Memory B cell (primary cell): ENCODE measurements around the gene APLNR.

ENCODE experiments used
- ATAC-seq: fragments of 150-1000 bp; cut with Tn5 transposase; 2 replicates; pipeline ENCODE4 v1.10.0; 2021; ENCODE audit warnings: low read depth, mild to moderate bottlenecking, moderate library complexity
- DNase-seq, 2 donors: peaks; one replicate each; pipeline ENCODE4 v3.0.0; 2022; ENCODE audit warnings: low spot score in 2 of 2
- H3K27ac Mint-ChIP-seq: one replicate; pipeline ENCODE4 v1.8.0; 2022; ENCODE audit warnings: mild to moderate bottlenecking, moderate library complexity, mixed read lengths
- H3K27me3 Mint-ChIP-seq: one replicate; pipeline ENCODE4 v1.8.0; 2022; ENCODE audit warnings: mixed read lengths
- H3K36me3 Mint-ChIP-seq: one replicate; pipeline ENCODE4 v1.8.0; 2022; ENCODE audit warnings: mild to moderate bottlenecking, mixed read lengths
- H3K4me1 Mint-ChIP-seq: one replicate; pipeline ENCODE4 v1.8.0; 2022; ENCODE audit warnings: mixed read lengths
- H3K4me3 Mint-ChIP-seq: one replicate; pipeline ENCODE4 v1.8.0; 2022; ENCODE audit warnings: mild to moderate bottlenecking, moderate library complexity, mixed read lengths
- H3K9me3 Mint-ChIP-seq: one replicate; pipeline ENCODE4 v1.8.0; 2022; ENCODE audit warnings: mixed read lengths

Gene APLNR

GRCh38 chr11:57240007-57240406 lies 3.0 kb upstream of the APLNR start:
- Mint-ChIP-seq H3K9me3 (no peaks in the 10 kb centered on the region), H3K27me3 (peaks cover 18% of the 10 kb centered on the region), H3K36me3 (no peaks in the 10 kb centered on the region)

GRCh38 chr11:57239348-57239747 lies 2.3 kb upstream of the APLNR start:
- no peaks in the 10 kb centered on the region for H3K4me1 Mint-ChIP-seq
- no peak for ATAC-seq
- peaks cover 20% of the 10 kb centered on the region for H3K27me3 Mint-ChIP-seq
- no peak overlapping the region for H3K4me3 Mint-ChIP-seq
- H3K9me3 Mint-ChIP-seq, result no peaks in the 10 kb centered on the region
- no peak for DNase-seq
- H3K36me3 Mint-ChIP-seq, result no peaks in the 10 kb centered on the region
- no peak overlapping the region for H3K27ac Mint-ChIP-seq

More at GRCh38 chr11:57240007-57240406, 3.0 kb upstream of the APLNR start:
- Mint-ChIP-seq H3K4me3 (no peak overlapping the region), H3K27ac (no peak overlapping the region), H3K4me1 (peaks cover 4% of the 10 kb centered on the region)
- ATAC-seq (no peak), DNase-seq (no peak)

- peaks cover 9% of the 10 kb centered on the region for H3K4me1 Mint-ChIP-seq
- ATAC-seq (no peak), DNase-seq (no peak)
- no peaks in the 10 kb centered on the region for H3K9me3 Mint-ChIP-seq
- no peaks in the 10 kb centered on the region for H3K36me3 Mint-ChIP-seq
- no peak overlapping the region for H3K4me3 Mint-ChIP-seq
- H3K27ac Mint-ChIP-seq, result no peak overlapping the region
- H3K27me3 Mint-ChIP-seq, result peaks cover 33% of the 10 kb centered on the region
These were observed 1.0 kb downstream of the APLNR start for GRCh38 chr11:57235761-57236703.

- Mint-ChIP-seq H3K4me3 (no peak overlapping the region), H3K27ac (no peak overlapping the region), H3K36me3 (no peaks in the 10 kb centered on the region)
These were observed 3.3 kb downstream of the APLNR start for GRCh38 chr11:57233702-57234101.

GRCh38 chr11:57231539-57232253 lies 5.4 kb downstream of the APLNR start:
- peaks cover 26% of the 10 kb centered on the region for H3K27me3 Mint-ChIP-seq
- no peak overlapping the region for H3K27ac Mint-ChIP-seq
- H3K4me3 Mint-ChIP-seq, result no peak overlapping the region
- DNase-seq (no peak), ATAC-seq (no peak)
- H3K9me3 Mint-ChIP-seq, result no peaks in the 10 kb centered on the region
- peaks cover 9% of the 10 kb centered on the region for H3K4me1 Mint-ChIP-seq
- H3K36me3 Mint-ChIP-seq, result no peaks in the 10 kb centered on the region

More at GRCh38 chr11:57233702-57234101, 3.3 kb downstream of the APLNR start:
- no peak for ATAC-seq
- H3K9me3 Mint-ChIP-seq, result no peaks in the 10 kb centered on the region
- no peak for DNase-seq
- H3K4me1 Mint-ChIP-seq, result peaks cover 9% of the 10 kb centered on the region
- peaks cover 33% of the 10 kb centered on the region for H3K27me3 Mint-ChIP-seq

- H3K27ac Mint-ChIP-seq, result no peak overlapping the region
- peaks cover 9% of the 10 kb centered on the region for H3K4me1 Mint-ChIP-seq
- ATAC-seq (no peak), DNase-seq (no peak)
- no peak overlapping the region for H3K4me3 Mint-ChIP-seq
- no peaks in the 10 kb centered on the region for H3K36me3 Mint-ChIP-seq
- H3K9me3 Mint-ChIP-seq, result no peaks in the 10 kb centered on the region
- peaks cover 24% of the 10 kb centered on the region for H3K27me3 Mint-ChIP-seq
These were observed 6.1 kb downstream of the APLNR start for GRCh38 chr11:57230791-57231538.

- H3K27me3 Mint-ChIP-seq, result peaks cover 22% of the 10 kb centered on the region
- DNase-seq (no peak), ATAC-seq (no peak)
- H3K4me1 Mint-ChIP-seq, result peaks cover 9% of the 10 kb centered on the region
- H3K9me3 Mint-ChIP-seq, result no peaks in the 10 kb centered on the region
- H3K4me3 Mint-ChIP-seq, result no peak overlapping the region
- H3K27ac Mint-ChIP-seq, result no peak overlapping the region
- no peaks in the 10 kb centered on the region for H3K36me3 Mint-ChIP-seq
These were observed 6.7 kb downstream of the APLNR start for GRCh38 chr11:57230316-57230715.

GRCh38 chr11:57228600-57228999 lies 8.4 kb downstream of the APLNR start:
- no peak overlapping the region for H3K4me3 Mint-ChIP-seq
- DNase-seq (no peak), ATAC-seq (no peak)
- peaks cover 9% of the 10 kb centered on the region for H3K4me1 Mint-ChIP-seq
- H3K27ac Mint-ChIP-seq, result no peak overlapping the region
- peaks cover 16% of the 10 kb centered on the region for H3K27me3 Mint-ChIP-seq
- H3K9me3 Mint-ChIP-seq, result no peaks in the 10 kb centered on the region
- no peaks in the 10 kb centered on the region for H3K36me3 Mint-ChIP-seq

GRCh38 chr11:57224537-57224936 lies 12.5 kb downstream of the APLNR start:
- peaks cover 1% of the 10 kb centered on the region for H3K27me3 Mint-ChIP-seq
- DNase-seq (no peak), ATAC-seq (no peak)
- no peaks in the 10 kb centered on the region for H3K36me3 Mint-ChIP-seq
- H3K4me3 Mint-ChIP-seq, result no peak overlapping the region
- no peaks in the 10 kb centered on the region for H3K4me1 Mint-ChIP-seq
- H3K9me3 Mint-ChIP-seq, result no peaks in the 10 kb centered on the region
- H3K27ac Mint-ChIP-seq, result no peak overlapping the region

- ATAC-seq (no peak), DNase-seq (no peak)
- Mint-ChIP-seq H3K27ac (no peak overlapping the region), H3K4me1 (no peaks in the 10 kb centered on the region), H3K9me3 (no peaks in the 10 kb centered on the region), H3K4me3 (no peak overlapping the region), H3K27me3 (peaks cover 1% of the 10 kb centered on the region), H3K36me3 (no peaks in the 10 kb centered on the region)
These were observed 12.9 kb downstream of the APLNR start for GRCh38 chr11:57224128-57224527.

GRCh38 chr11:57223601-57224000 lies 13.4 kb downstream of the APLNR start:
- Mint-ChIP-seq H3K4me3 (no peak overlapping the region), H3K27me3 (peaks cover 1% of the 10 kb centered on the region), H3K27ac (no peak overlapping the region), H3K36me3 (no peaks in the 10 kb centered on the region), H3K4me1 (no peaks in the 10 kb centered on the region), H3K9me3 (no peaks in the 10 kb centered on the region)
- ATAC-seq (no peak), DNase-seq (no peak)

- Mint-ChIP-seq H3K27me3 (no peaks in the 10 kb centered on the region), H3K36me3 (no peaks in the 10 kb centered on the region), H3K4me1 (no peaks in the 10 kb centered on the region), H3K4me3 (no peak overlapping the region), H3K27ac (no peak overlapping the region), H3K9me3 (no peaks in the 10 kb centered on the region)
- DNase-seq (no peak), ATAC-seq (no peak)
These were observed 14.8 kb downstream of the APLNR start for GRCh38 chr11:57222239-57222638.

- no peaks in the 10 kb centered on the region for H3K4me1 Mint-ChIP-seq
- ATAC-seq, result no peak
- H3K36me3 Mint-ChIP-seq, result no peaks in the 10 kb centered on the region
These were observed 17.9 kb downstream of the APLNR start for GRCh38 chr11:57219021-57219627.

More at GRCh38 chr11:57219021-57219627, 17.9 kb downstream of the APLNR start:
- Mint-ChIP-seq H3K4me3 (no peak overlapping the region), H3K27ac (no peak overlapping the region), H3K27me3 (no peaks in the 10 kb centered on the region), H3K9me3 (no peaks in the 10 kb centered on the region)
- no peak for DNase-seq
